ENCODE measurements around the gene SMARCA2.
A peak's percentile ranks its signal among the peaks of the same experiment; 100 is the strongest.

The SMARCA2 gene

GRCh38 chr9:2014696-2015580 is at the start of gene SMARCA2:
SMARCA2 (plus strand) TSS chr9:2015347; CDS start chr9:2029023, 13,676 bp downstream.
- peaks cover 61% of the 10 kb centered on the region for H3K27me3 ChIP-seq (ENCODE audit: control insufficient read depth, insufficient read depth, low read length)
- H3K27ac ChIP-seq (ENCODE audit: low read depth, low read length) = peak within 1 kb of the TSS; percentile 48

GRCh38 chr9:1966725-1967366 is 48.3 kb upstream of the SMARCA2 start:
- H3K36me3 ChIP-seq (ENCODE audit: control insufficient read depth, insufficient read depth, low read length) = no peaks in the 10 kb centered on the region
- H3K9me3 ChIP-seq (ENCODE audit: control insufficient read depth, insufficient read depth, low read length) = peaks cover 4% of the 10 kb centered on the region
- no peaks in the 10 kb centered on the region for H3K4me1 ChIP-seq (ENCODE audit: control insufficient read depth, insufficient read depth, low read length)

More at GRCh38 chr9:2014696-2015580, at the start of gene SMARCA2:
- Histone ChIP-seq H3K4me1 (ENCODE audit: control insufficient read depth, insufficient read depth, low read length) (peaks cover 22% of the 10 kb centered on the region), H3K4me3 (ENCODE audit: low read depth, low read length) (peak within 1 kb of the TSS; percentile 94), H3K36me3 (ENCODE audit: control insufficient read depth, insufficient read depth, low read length) (no peaks in the 10 kb centered on the region), H3K9ac (ENCODE audit: low read depth, low read length) (no peak within 1 kb of the TSS), H3K9me3 (ENCODE audit: control insufficient read depth, insufficient read depth, low read length) (no peaks in the 10 kb centered on the region)

GRCh38 chr9:1969160-1969559 is 46.0 kb upstream of the SMARCA2 start:
- Histone ChIP-seq H3K9ac (ENCODE audit: low read depth, low read length) (no peak overlapping the region), H3K27me3 (ENCODE audit: control insufficient read depth, insufficient read depth, low read length) (no peaks in the 10 kb centered on the region), H3K9me3 (ENCODE audit: control insufficient read depth, insufficient read depth, low read length) (peaks cover 16% of the 10 kb centered on the region), H3K4me3 (ENCODE audit: low read depth, low read length) (no peak overlapping the region), H3K4me1 (ENCODE audit: control insufficient read depth, insufficient read depth, low read length) (no peaks in the 10 kb centered on the region), H3K36me3 (ENCODE audit: control insufficient read depth, insufficient read depth, low read length) (no peaks in the 10 kb centered on the region), H3K27ac (ENCODE audit: low read depth, low read length) (no peak overlapping the region)

More at GRCh38 chr9:1966725-1967366, 48.3 kb upstream of the SMARCA2 start:
- no peaks in the 10 kb centered on the region for H3K27me3 ChIP-seq (ENCODE audit: control insufficient read depth, insufficient read depth, low read length)
- H3K9ac ChIP-seq (ENCODE audit: low read depth, low read length) = no peak overlapping the region
- no peak overlapping the region for H3K4me3 ChIP-seq (ENCODE audit: low read depth, low read length)
- no peak overlapping the region for H3K27ac ChIP-seq (ENCODE audit: low read depth, low read length)

- H3K27me3 ChIP-seq (ENCODE audit: control insufficient read depth, insufficient read depth, low read length) = no peaks in the 10 kb centered on the region
- no peak overlapping the region for H3K9ac ChIP-seq (ENCODE audit: low read depth, low read length)
Observed at GRCh38 chr9:1969898-1970297, 45.2 kb upstream of the SMARCA2 start.

GRCh38 chr9:1972672-1973071 is 42.5 kb upstream of the SMARCA2 start:
- Histone ChIP-seq H3K27ac (ENCODE audit: low read depth, low read length) (no peak overlapping the region), H3K4me3 (ENCODE audit: low read depth, low read length) (no peak overlapping the region), H3K4me1 (ENCODE audit: control insufficient read depth, insufficient read depth, low read length) (no peaks in the 10 kb centered on the region), H3K9me3 (ENCODE audit: control insufficient read depth, insufficient read depth, low read length) (peaks cover 16% of the 10 kb centered on the region), H3K36me3 (ENCODE audit: control insufficient read depth, insufficient read depth, low read length) (no peaks in the 10 kb centered on the region), H3K27me3 (ENCODE audit: control insufficient read depth, insufficient read depth, low read length) (no peaks in the 10 kb centered on the region), H3K9ac (ENCODE audit: low read depth, low read length) (no peak overlapping the region)

More at GRCh38 chr9:1969898-1970297, 45.2 kb upstream of the SMARCA2 start:
- Histone ChIP-seq H3K4me1 (ENCODE audit: control insufficient read depth, insufficient read depth, low read length) (no peaks in the 10 kb centered on the region), H3K27ac (ENCODE audit: low read depth, low read length) (no peak overlapping the region), H3K36me3 (ENCODE audit: control insufficient read depth, insufficient read depth, low read length) (no peaks in the 10 kb centered on the region), H3K4me3 (ENCODE audit: low read depth, low read length) (no peak overlapping the region), H3K9me3 (ENCODE audit: control insufficient read depth, insufficient read depth, low read length) (peaks cover 16% of the 10 kb centered on the region)

- no peak overlapping the region for H3K4me3 ChIP-seq (ENCODE audit: low read depth, low read length)
- no peak overlapping the region for H3K27ac ChIP-seq (ENCODE audit: low read depth, low read length)
- no peak overlapping the region for H3K9ac ChIP-seq (ENCODE audit: low read depth, low read length)
- H3K4me1 ChIP-seq (ENCODE audit: control insufficient read depth, insufficient read depth, low read length) = no peaks in the 10 kb centered on the region
- H3K36me3 ChIP-seq (ENCODE audit: control insufficient read depth, insufficient read depth, low read length) = no peaks in the 10 kb centered on the region
- H3K9me3 ChIP-seq (ENCODE audit: control insufficient read depth, insufficient read depth, low read length) = peaks cover 10% of the 10 kb centered on the region
- no peaks in the 10 kb centered on the region for H3K27me3 ChIP-seq (ENCODE audit: control insufficient read depth, insufficient read depth, low read length)
Observed at GRCh38 chr9:1977026-1977425, 38.1 kb upstream of the SMARCA2 start.

GRCh38 chr9:1978941-1979340 is 36.2 kb upstream of the SMARCA2 start:
- Histone ChIP-seq H3K27me3 (ENCODE audit: control insufficient read depth, insufficient read depth, low read length) (no peaks in the 10 kb centered on the region), H3K36me3 (ENCODE audit: control insufficient read depth, insufficient read depth, low read length) (no peaks in the 10 kb centered on the region), H3K9me3 (ENCODE audit: control insufficient read depth, insufficient read depth, low read length) (no peaks in the 10 kb centered on the region), H3K27ac (ENCODE audit: low read depth, low read length) (no peak overlapping the region), H3K4me1 (ENCODE audit: control insufficient read depth, insufficient read depth, low read length) (peaks cover 4% of the 10 kb centered on the region; the same call in 1 of the 2 replicates), H3K4me3 (ENCODE audit: low read depth, low read length) (no peak overlapping the region), H3K9ac (ENCODE audit: low read depth, low read length) (no peak overlapping the region)

- no peak overlapping the region for H3K4me3 ChIP-seq (ENCODE audit: low read depth, low read length)
- H3K9me3 ChIP-seq (ENCODE audit: control insufficient read depth, insufficient read depth, low read length) = no peaks in the 10 kb centered on the region
- H3K36me3 ChIP-seq (ENCODE audit: control insufficient read depth, insufficient read depth, low read length) = no peaks in the 10 kb centered on the region
- H3K27me3 ChIP-seq (ENCODE audit: control insufficient read depth, insufficient read depth, low read length) = no peaks in the 10 kb centered on the region
- no peak overlapping the region for H3K9ac ChIP-seq (ENCODE audit: low read depth, low read length)
- H3K27ac ChIP-seq (ENCODE audit: low read depth, low read length) = no peak overlapping the region
- peaks cover 4% of the 10 kb centered on the region; the same call in 1 of the 2 replicates for H3K4me1 ChIP-seq (ENCODE audit: control insufficient read depth, insufficient read depth, low read length)
Observed at GRCh38 chr9:1979741-1980367, 35.3 kb upstream of the SMARCA2 start.

GRCh38 chr9:1980387-1980786 is 34.8 kb upstream of the SMARCA2 start:
- H3K4me1 ChIP-seq (ENCODE audit: control insufficient read depth, insufficient read depth, low read length) = peaks cover 4% of the 10 kb centered on the region; the same call in 1 of the 2 replicates
- H3K9ac ChIP-seq (ENCODE audit: low read depth, low read length) = no peak overlapping the region
- no peaks in the 10 kb centered on the region for H3K36me3 ChIP-seq (ENCODE audit: control insufficient read depth, insufficient read depth, low read length)
- H3K27me3 ChIP-seq (ENCODE audit: control insufficient read depth, insufficient read depth, low read length) = no peaks in the 10 kb centered on the region
- no peak overlapping the region for H3K27ac ChIP-seq (ENCODE audit: low read depth, low read length)
- H3K9me3 ChIP-seq (ENCODE audit: control insufficient read depth, insufficient read depth, low read length) = no peaks in the 10 kb centered on the region
- H3K4me3 ChIP-seq (ENCODE audit: low read depth, low read length) = no peak overlapping the region

GRCh38 chr9:1982074-1982473 is 33.1 kb upstream of the SMARCA2 start:
- H3K4me1 ChIP-seq (ENCODE audit: control insufficient read depth, insufficient read depth, low read length) = peaks cover 4% of the 10 kb centered on the region; the same call in 1 of the 2 replicates
- no peaks in the 10 kb centered on the region for H3K27me3 ChIP-seq (ENCODE audit: control insufficient read depth, insufficient read depth, low read length)
- no peak overlapping the region for H3K27ac ChIP-seq (ENCODE audit: low read depth, low read length)
- H3K4me3 ChIP-seq (ENCODE audit: low read depth, low read length) = no peak overlapping the region
- H3K36me3 ChIP-seq (ENCODE audit: control insufficient read depth, insufficient read depth, low read length) = no peaks in the 10 kb centered on the region
- no peak overlapping the region for H3K9ac ChIP-seq (ENCODE audit: low read depth, low read length)
- no peaks in the 10 kb centered on the region for H3K9me3 ChIP-seq (ENCODE audit: control insufficient read depth, insufficient read depth, low read length)

All from HUES48 (cell line).